ENCODE measurements around the gene PHYKPL.

PHYKPL gene

GRCh38 chr5:178232124-178232919 lies at the start of gene PHYKPL:
Gene PHYKPL, minus strand, starts transcription at chr5:178232802. Its CDS starts 252 bp downstream, at chr5:178232550.
- DNase-seq (ENCODE audit: low read depth), result peak; percentile 59

- no peak for DNase-seq (ENCODE audit: low read depth)
Measured at GRCh38 chr5:178282391-178282790, 49.8 kb upstream of the PHYKPL start.

GRCh38 chr5:178281331-178281730 lies 48.7 kb upstream of the PHYKPL start:
- no peak for DNase-seq (ENCODE audit: low read depth)

GRCh38 chr5:178280631-178281030 lies 48.0 kb upstream of the PHYKPL start:
- no peak for DNase-seq (ENCODE audit: low read depth)

GRCh38 chr5:178279723-178280438 lies 47.3 kb upstream of the PHYKPL start:
- peak; percentile 41 for DNase-seq (ENCODE audit: low read depth)

DNA sequence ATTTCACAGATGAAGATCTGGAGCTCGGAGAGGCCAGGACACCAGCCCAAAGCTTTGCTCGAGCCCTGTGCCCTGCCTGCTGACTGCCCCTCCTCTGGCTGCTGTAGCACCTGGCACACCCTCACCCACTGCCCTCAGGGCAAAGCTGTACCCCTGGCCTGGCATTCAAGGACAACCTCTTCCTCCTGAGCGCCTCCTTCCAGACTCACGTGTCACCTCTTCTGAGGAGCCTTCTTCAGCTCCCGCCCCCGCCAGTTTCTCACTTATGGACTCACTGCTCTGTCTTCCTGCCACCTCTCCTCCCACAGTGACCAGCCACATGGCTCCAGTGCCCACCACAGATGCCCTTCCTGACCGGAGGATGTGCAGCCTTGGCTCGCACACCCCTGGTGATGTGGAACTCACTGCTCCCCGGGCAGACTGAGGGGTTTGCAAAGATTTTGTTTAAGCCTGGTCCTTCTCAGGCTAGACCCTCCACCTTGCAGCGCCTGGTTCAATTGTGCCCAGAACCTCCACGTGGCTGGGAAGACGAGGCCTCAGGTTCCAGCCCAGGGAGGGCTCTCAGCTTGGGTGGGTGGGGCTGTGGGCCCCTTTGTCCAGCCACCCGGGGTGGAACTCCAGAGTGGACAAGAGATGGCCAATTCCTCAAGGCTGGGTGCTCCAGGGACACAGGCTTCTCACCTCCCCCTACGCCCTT lies 46.6 kb upstream of the PHYKPL start:
- no peak for DNase-seq (ENCODE audit: low read depth)

- no peak for DNase-seq (ENCODE audit: low read depth)
Measured at GRCh38 chr5:178278358-178279023, 45.9 kb upstream of the PHYKPL start.

DNA sequence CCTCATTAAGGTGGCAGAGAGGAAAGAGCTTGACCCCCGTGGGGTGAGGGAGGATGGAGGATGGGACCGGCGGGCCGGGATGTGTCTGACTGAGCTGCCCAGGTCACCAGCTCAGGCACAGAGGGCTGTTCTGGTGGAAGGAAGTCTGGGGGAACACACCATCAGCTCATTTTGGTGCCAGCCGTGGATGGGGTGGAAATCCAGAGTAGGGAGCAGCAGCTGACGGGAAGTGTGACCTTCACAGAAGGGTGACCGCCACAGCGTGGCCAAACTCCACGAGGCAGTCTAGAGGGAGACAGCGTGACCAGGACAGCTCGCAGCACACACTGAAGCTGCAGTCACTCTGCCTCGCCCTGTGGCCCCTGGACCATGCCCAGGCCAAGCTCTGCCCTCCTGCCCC lies 45.3 kb upstream of the PHYKPL start:
- no peak for DNase-seq (ENCODE audit: low read depth)

- DNase-seq (ENCODE audit: low read depth), result no peak
Measured at GRCh38 chr5:178277346-178277745, 44.7 kb upstream of the PHYKPL start.

DNA sequence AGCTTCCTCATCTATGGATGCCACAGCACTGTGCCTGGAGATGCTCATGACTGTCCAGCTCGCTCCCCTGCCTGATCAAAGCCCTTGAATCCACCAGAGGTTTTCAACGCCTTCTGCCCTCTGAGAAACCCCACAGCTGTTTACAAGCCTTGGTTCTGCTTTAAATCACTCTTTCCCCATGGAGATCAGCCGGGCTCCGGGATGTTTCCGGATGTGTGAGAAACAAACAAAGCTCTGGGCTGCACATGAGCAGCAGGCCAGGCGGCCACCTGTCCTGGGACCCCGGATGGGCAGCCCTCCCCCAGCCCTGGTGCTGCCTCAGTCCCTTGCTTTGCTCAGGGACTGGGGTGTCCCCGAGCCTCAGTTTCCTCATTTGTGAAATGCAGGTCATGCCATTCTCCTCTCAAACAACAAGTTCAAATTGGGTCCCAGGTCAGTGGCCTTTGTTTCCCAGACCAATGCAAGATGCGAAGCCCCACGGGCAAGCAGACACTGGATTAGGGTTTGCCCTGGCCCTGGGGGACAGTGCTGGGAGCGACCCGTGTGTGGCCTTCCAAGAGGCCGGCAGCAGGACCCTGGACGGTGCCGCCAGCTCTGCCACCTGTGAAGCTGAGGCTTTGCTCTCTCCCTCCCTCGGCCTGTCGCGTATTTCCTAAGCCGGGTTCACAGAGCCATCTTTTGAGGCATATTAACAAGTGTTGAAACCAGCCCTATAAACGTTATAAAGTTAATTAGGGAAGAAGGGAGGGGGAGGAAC lies 42.4 kb upstream of the PHYKPL start:
- DNase-seq (ENCODE audit: low read depth), result no peak

DNA sequence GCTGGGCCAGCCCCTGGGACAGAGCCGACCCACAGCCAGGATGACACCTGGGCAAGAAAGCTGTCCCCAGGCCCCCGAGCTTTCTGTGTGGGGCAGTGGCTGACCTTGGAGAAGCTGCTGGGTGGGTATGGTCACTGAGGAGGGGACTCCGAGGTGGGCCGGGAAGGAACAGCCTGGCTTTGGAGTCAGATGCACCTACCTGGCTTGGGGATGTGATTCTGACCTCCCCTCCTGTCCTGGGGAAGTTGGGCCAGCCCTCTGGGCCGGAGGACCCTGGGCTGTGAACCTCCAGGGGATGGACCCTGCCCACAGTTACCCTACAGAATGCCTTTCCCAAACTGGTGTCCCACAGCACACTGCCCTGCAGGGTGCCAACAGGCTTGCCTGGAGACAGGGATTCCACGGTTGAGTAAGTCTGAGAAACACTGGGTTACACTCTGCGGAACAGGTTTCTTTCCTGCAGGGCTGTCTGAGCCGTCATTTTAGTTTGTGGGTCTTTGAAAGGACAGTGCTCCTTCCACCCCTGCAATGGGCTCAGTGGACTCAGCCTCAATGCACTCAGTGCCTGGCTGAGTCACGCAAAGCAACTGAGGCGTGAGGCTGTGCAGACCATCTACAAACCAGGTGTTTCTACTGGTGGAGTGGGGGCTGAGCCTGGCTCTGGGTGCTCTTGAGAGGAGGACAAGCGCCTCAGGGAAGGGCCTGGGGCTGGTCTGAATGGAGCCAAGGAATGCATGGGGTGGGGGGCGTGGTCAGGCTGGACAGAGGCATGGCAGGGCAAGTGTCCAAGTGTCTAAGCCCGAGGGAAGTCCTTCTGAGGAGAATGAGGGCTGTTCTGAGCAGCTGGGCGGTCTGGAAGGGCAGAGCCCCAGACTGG lies 41.3 kb upstream of the PHYKPL start:
- no peak for DNase-seq (ENCODE audit: low read depth)

GRCh38 chr5:178273041-178273440 lies 40.4 kb upstream of the PHYKPL start:
- DNase-seq (ENCODE audit: low read depth), result no peak

GRCh38 chr5:178272591-178272990 lies 40.0 kb upstream of the PHYKPL start:
- no peak for DNase-seq (ENCODE audit: low read depth)

- DNase-seq (ENCODE audit: low read depth), result no peak
Measured at GRCh38 chr5:178271726-178272479, 39.3 kb upstream of the PHYKPL start.

DNA sequence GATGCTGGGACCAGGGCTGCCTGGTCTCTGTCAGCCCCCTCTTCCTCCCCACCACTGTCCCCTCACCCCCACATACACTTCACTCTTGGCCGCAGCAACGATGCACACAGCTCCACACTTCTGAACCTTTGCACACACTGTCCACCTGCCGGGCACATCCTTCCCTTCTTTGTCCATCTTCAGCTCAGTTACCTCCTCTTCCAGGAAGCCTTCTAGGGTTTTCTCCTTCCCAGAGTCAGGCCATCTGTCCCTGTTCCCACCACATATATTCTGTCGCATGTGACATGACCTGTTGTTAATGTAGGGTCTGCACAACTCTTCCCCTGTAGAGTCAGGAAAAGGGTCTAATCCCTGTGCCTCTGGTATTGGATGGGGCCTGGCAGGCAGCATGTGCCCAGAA lies 38.6 kb upstream of the PHYKPL start:
- DNase-seq (ENCODE audit: low read depth), result no peak

GRCh38 chr5:178269499-178269898 lies 36.9 kb upstream of the PHYKPL start:
- DNase-seq (ENCODE audit: low read depth), result no peak

DNA sequence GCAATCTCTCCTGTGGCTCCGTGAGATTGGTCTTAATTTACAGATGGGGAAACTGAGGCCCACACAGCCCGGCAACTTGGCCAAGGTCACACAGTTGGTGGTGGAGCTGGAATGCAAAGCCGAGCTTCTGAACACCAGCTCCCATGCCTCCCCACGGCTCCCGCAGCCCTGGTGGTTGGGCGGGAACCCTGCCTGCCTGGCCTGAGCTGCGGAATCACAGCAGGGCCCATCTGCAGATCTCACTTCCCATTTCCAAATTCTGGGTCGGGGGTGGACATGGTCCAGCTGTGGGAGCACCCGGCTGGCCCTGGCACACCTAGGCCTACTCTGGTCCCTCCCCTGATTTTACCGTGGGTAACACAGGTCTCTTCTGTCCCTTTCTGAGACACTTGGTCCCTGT lies 35.3 kb upstream of the PHYKPL start:
- no peak for DNase-seq (ENCODE audit: low read depth)

DNA sequence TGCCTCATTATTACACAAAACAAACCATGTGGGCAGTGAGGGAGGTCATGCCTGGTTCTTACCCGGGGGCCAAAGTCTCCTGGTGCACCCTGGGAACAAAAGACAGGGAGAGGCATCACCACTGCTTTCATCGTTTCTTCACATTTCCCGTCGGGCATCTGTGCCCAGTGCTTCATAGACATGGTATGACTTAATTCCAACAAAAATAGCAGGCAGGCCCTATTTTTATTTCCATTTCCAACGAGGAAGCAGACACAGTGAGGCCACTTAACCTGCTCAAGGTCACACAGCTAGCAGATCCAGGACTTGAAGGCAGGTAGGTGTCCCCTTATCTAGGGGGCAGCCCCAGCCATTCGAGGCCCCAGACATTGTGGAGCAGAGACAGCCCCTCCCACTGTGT lies 34.6 kb upstream of the PHYKPL start:
- DNase-seq (ENCODE audit: low read depth), result no peak

DNA sequence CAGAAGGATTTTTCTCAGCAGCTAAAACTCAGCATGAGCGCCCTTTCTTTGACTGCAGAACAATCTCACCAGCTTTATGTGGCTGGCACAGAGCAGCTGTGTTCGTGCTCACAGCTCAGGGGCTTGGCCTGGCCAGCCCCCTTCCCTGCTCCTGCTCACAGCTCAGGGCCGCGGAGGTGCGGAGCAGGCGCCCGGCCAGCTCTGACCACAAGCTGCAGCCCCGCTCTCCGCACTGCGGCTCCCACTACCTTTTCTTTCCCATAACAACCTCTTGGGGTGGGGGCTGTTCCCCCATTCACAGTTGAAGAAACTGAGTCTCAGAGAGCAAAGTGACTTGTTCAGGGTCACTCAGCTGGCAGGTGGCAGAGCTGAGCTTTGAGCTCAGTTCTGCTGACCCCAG lies 34.0 kb upstream of the PHYKPL start:
- DNase-seq (ENCODE audit: low read depth), result no peak

DNA sequence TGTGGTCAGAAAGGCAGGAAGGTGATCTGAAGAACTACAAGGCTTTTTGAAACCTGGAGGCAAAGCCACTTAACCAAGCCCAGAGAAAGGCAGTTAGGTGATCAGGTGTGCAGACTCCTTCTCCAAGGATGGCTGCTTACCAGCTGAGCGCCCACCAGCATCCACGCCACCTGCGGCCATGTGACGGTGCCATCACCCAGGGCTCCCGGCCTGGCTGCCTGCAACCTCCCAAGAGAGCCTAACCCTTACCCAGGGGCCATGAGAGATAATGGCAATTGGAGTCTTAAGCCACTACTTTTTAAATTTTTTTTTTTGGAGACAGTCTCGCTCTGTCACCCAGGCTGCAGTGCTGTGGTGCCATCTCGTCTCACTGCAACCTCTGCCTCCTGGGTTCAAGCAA lies 33.1 kb upstream of the PHYKPL start:
- DNase-seq (ENCODE audit: low read depth), result no peak
